Activated CD4-positive, alpha-beta T cell treated with anti-CD3 and anti-CD28 coated beads, Interleukin-2, amount 10 ng/mL, durations not matched to agents 24 days and 14 days (primary cell): ENCODE measurements around the gene SLC25A11. TPM values are rescaled to one million over a fixed set of nuclear protein-coding genes. Genes with fewer than 3 reads are reported as not detected.

ENCODE experiments used
- DNase-seq: peaks from one replicate; pipeline ENCODE4 v3.0.0; 2022
- H3K27ac Mint-ChIP-seq: one replicate; pipeline ENCODE4 v1.8.0; 2022; ENCODE audit warnings: mild to moderate bottlenecking, mixed read lengths
- H3K27me3 Mint-ChIP-seq: one replicate; pipeline ENCODE4 v1.8.0; 2022; ENCODE audit warnings: mixed read lengths
- H3K36me3 Mint-ChIP-seq: one replicate; pipeline ENCODE4 v1.8.0; 2022; ENCODE audit warnings: low read depth, mild to moderate bottlenecking, mixed read lengths
- H3K4me1 Mint-ChIP-seq: one replicate; pipeline ENCODE4 v1.8.0; 2021; ENCODE audit warnings: mixed read lengths
- H3K4me3 Mint-ChIP-seq: one replicate; pipeline ENCODE4 v1.8.0; 2022; ENCODE audit warnings: mild to moderate bottlenecking, moderate library complexity, mixed read lengths
- H3K9me3 Mint-ChIP-seq: one replicate; pipeline ENCODE4 v1.8.0; 2021; ENCODE audit warnings: mixed read lengths
- intact Hi-C: fragments of 100-400 bp; cut with micrococcal nuclease; formaldehyde crosslinking; loops from one replicate; pipeline ENCODE4 v1.15.1; 2023
- total RNA-seq: library from RNA; stranded (reverse); gene quantifications from 2 replicates; pipeline ENCODE4 v1.2.3, GENCODE V29; 2022

SLC25A11 gene
- total RNA-seq, 1 donor from 2014 or later, result 104 TPM

GRCh38 chr17:4896332-4897197, 43.3 kb downstream of the SLC25A11 start:
- peaks cover 21% of the 10 kb centered on the region for H3K36me3 Mint-ChIP-seq
- intact Hi-C loops, result no loop called here
- no peak for DNase-seq
- H3K27me3 Mint-ChIP-seq, result peaks cover 3% of the 10 kb centered on the region
- H3K4me3 Mint-ChIP-seq, result no peak overlapping the region
- peaks cover 9% of the 10 kb centered on the region for H3K4me1 Mint-ChIP-seq
- H3K9me3 Mint-ChIP-seq, result no peaks in the 10 kb centered on the region
- no peak overlapping the region for H3K27ac Mint-ChIP-seq

GRCh38 chr17:4895657-4896331, 44.1 kb downstream of the SLC25A11 start:
- Mint-ChIP-seq H3K4me1 (peaks cover 9% of the 10 kb centered on the region), H3K36me3 (peaks cover 26% of the 10 kb centered on the region), H3K4me3 (no peak overlapping the region), H3K9me3 (no peaks in the 10 kb centered on the region), H3K27ac (no peak overlapping the region), H3K27me3 (peaks cover 3% of the 10 kb centered on the region)
- intact Hi-C loops, result no loop called here
- no peak for DNase-seq

GRCh38 chr17:4895121-4895520, 44.7 kb downstream of the SLC25A11 start:
- Mint-ChIP-seq H3K4me1 (peaks cover 9% of the 10 kb centered on the region), H3K36me3 (peaks cover 28% of the 10 kb centered on the region), H3K27ac (no peak overlapping the region), H3K9me3 (no peaks in the 10 kb centered on the region), H3K4me3 (no peak overlapping the region), H3K27me3 (peaks cover 3% of the 10 kb centered on the region)
- intact Hi-C loops, result no loop called here
- no peak for DNase-seq

GRCh38 chr17:4893721-4894560, 45.9 kb downstream of the SLC25A11 start:
- Mint-ChIP-seq H3K27ac (no peak overlapping the region), H3K27me3 (no peaks in the 10 kb centered on the region), H3K9me3 (no peaks in the 10 kb centered on the region), H3K4me1 (peaks cover 3% of the 10 kb centered on the region), H3K4me3 (no peak overlapping the region), H3K36me3 (peaks cover 31% of the 10 kb centered on the region)
- no peak for DNase-seq
- intact Hi-C loops, result no loop called here

- DNase-seq, result no peak
- no peaks in the 10 kb centered on the region for H3K4me1 Mint-ChIP-seq
- H3K9me3 Mint-ChIP-seq, result no peaks in the 10 kb centered on the region
- H3K36me3 Mint-ChIP-seq, result peaks cover 32% of the 10 kb centered on the region
- H3K27me3 Mint-ChIP-seq, result no peaks in the 10 kb centered on the region
- H3K27ac Mint-ChIP-seq, result no peak overlapping the region
- H3K4me3 Mint-ChIP-seq, result no peak overlapping the region
- intact Hi-C loops, result no loop called here
Measured at GRCh38 chr17:4893272-4893671, 46.6 kb downstream of the SLC25A11 start.

- no peak overlapping the region for H3K27ac Mint-ChIP-seq
- H3K36me3 Mint-ChIP-seq, result peaks cover 34% of the 10 kb centered on the region
- no peaks in the 10 kb centered on the region for H3K9me3 Mint-ChIP-seq
- H3K4me3 Mint-ChIP-seq, result no peak overlapping the region
- no peaks in the 10 kb centered on the region for H3K27me3 Mint-ChIP-seq
- H3K4me1 Mint-ChIP-seq, result no peaks in the 10 kb centered on the region
- intact Hi-C loops, result no loop called here
- no peak for DNase-seq
Measured at GRCh38 chr17:4892499-4893221, 47.2 kb downstream of the SLC25A11 start.

GRCh38 chr17:4891411-4892410, 48.1 kb downstream of the SLC25A11 start:
- Mint-ChIP-seq H3K4me3 (no peak overlapping the region), H3K4me1 (no peaks in the 10 kb centered on the region), H3K9me3 (no peaks in the 10 kb centered on the region), H3K27me3 (no peaks in the 10 kb centered on the region), H3K27ac (no peak overlapping the region), H3K36me3 (peaks cover 41% of the 10 kb centered on the region)
- intact Hi-C loops, result no loop called here
- DNase-seq, result no peak

- no peak for DNase-seq
- Mint-ChIP-seq H3K27me3 (no peaks in the 10 kb centered on the region), H3K36me3 (peaks cover 41% of the 10 kb centered on the region), H3K4me1 (no peaks in the 10 kb centered on the region), H3K9me3 (no peaks in the 10 kb centered on the region), H3K4me3 (no peak overlapping the region), H3K27ac (no peak overlapping the region)
- intact Hi-C loops, result loop anchor here (10.0 kb wide), 1 partner anchor 53 kb away; the partner anchor contains the start of gene MINK1
Measured at GRCh38 chr17:4887581-4887980, 52.3 kb downstream of the SLC25A11 start.

Other genes with a start within 250 kb of the SLC25A11 start
- 140 and 141 TPM in 2 replicates for gene PELP1, start 235.9 kb downstream of the SLC25A11 start, total RNA-seq
- gene ARRB2, start 229.4 kb downstream of the SLC25A11 start, total RNA-seq, result 189 and 193 TPM in 2 replicates
- 19.1 and 20.4 TPM in 2 replicates for gene MED11, start 208.6 kb downstream of the SLC25A11 start, total RNA-seq
- gene ZMYND15, start 200.2 kb downstream of the SLC25A11 start, total RNA-seq, result not detected in 2 replicates
- gene CXCL16, start 200.1 kb downstream of the SLC25A11 start, total RNA-seq, result 1.8 and 2.5 TPM in 2 replicates
- gene TM4SF5, start 168.2 kb downstream of the SLC25A11 start, total RNA-seq, result not detected in 2 replicates
- not detected in 2 replicates for gene VMO1, start 153.7 kb downstream of the SLC25A11 start, total RNA-seq
- not detected in 2 replicates for gene GLTPD2, start 151.1 kb downstream of the SLC25A11 start, total RNA-seq
- 208 and 209 TPM in 2 replicates for gene PSMB6, start 143.9 kb downstream of the SLC25A11 start, total RNA-seq
- gene PLD2, start 132.9 kb downstream of the SLC25A11 start, total RNA-seq, result 14.5 and 16.1 TPM in 2 replicates
- gene MINK1, start 106.7 kb downstream of the SLC25A11 start, total RNA-seq, result 56.1 and 59.7 TPM in 2 replicates
- 1.4 and 1.7 TPM in 2 replicates for gene C17orf107, start 40.5 kb downstream of the SLC25A11 start, total RNA-seq
- gene CHRNE, start 36.9 kb downstream of the SLC25A11 start, total RNA-seq, result 0.42 and 0.64 TPM in 2 replicates
- not detected in 2 replicates for gene GP1BA, start 7.8 kb downstream of the SLC25A11 start, total RNA-seq
- gene RNF167, start 222 bp upstream of the SLC25A11 start, total RNA-seq, result 119 and 125 TPM in 2 replicates
- 1,471 and 1,473 TPM in 2 replicates for gene PFN1, start 8.5 kb upstream of the SLC25A11 start, total RNA-seq
- gene ENO3, start 11.1 kb upstream of the SLC25A11 start, total RNA-seq, result 45.3 and 51.0 TPM in 2 replicates
- gene SPAG7, start 27.8 kb upstream of the SLC25A11 start, total RNA-seq, result 58.7 and 62.3 TPM in 2 replicates
- gene CAMTA2, start 47.6 kb upstream of the SLC25A11 start, total RNA-seq, result 87.7 and 89.7 TPM in 2 replicates
- gene INCA1, start 57.5 kb upstream of the SLC25A11 start, total RNA-seq, result 0.56 and 0.69 TPM in 2 replicates
- gene KIF1C, start 57.9 kb upstream of the SLC25A11 start, total RNA-seq, result 62.3 TPM in 2 replicates
- gene SLC52A1, start 95.4 kb upstream of the SLC25A11 start, total RNA-seq, result 0.14 TPM in 2 replicates
- 1.9 and 2.6 TPM in 2 replicates for gene ZFP3, start 138.4 kb upstream of the SLC25A11 start, total RNA-seq
- 17.4 and 19.8 TPM in 2 replicates for gene ZNF232, start 171.8 kb upstream of the SLC25A11 start, total RNA-seq
- gene USP6, start 176.0 kb upstream of the SLC25A11 start, total RNA-seq, result 0.02 TPM in 2 replicates